ENCODE data around the gene GPR61.

Gene GPR61

GRCh38 chr1:109522026-109522425 lies 17.6 kb upstream of the GPR61 start:
- DNase-seq (ENCODE audit: low read depth), result no peak
- no peak overlapping the region for H3K4me3 ChIP-seq (ENCODE audit: low read depth, low read length)
- TF ChIP-seq CTCF (IDR thresholded peaks at IDR 0.05; ENCODE audit: low read depth, low read length) (no peak), MYC (IDR thresholded peaks at IDR 0.05; ENCODE audit: low read depth, low read length) (no peak), POLR2A (IDR thresholded peaks at IDR 0.05; ENCODE audit: extremely low read depth, insufficient read length) (no peak)
- TF ChIP-seq, protein P1, sequence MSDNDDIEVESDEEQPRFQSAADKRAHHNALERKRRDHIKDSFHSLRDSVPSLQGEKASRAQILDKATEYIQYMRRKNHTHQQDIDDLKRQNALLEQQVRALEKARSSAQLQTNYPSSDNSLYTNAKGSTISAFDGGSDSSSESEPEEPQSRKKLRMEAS (IDR thresholded peaks at IDR 0.05; ENCODE audit: low read depth, low read length), result no peak

DNA sequence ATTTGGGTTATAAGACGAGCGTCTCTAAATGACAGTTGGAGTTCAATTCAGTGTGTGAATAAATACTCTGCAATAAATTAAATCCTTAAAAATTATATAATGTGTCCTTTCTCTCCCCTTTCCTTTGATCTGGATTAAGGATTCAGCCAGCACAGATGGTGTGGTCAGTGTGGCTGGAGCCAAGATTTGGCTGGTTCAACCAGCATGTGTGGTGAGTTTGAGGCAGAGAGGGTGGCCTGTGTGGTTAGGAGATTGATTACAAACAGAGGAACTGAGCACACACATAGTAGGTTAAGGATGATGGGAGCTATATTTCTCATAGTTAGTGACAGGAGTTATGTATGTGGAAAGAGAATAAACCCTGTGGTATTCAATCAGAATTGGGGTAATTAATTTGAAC lies 16.0 kb upstream of the GPR61 start:
- no peak overlapping the region for H3K4me3 ChIP-seq (ENCODE audit: low read depth, low read length)
- TF ChIP-seq POLR2A (IDR thresholded peaks at IDR 0.05; ENCODE audit: extremely low read depth, insufficient read length) (no peak), MYC (IDR thresholded peaks at IDR 0.05; ENCODE audit: low read depth, low read length) (no peak), CTCF (IDR thresholded peaks at IDR 0.05; ENCODE audit: low read depth, low read length) (no peak)
- TF ChIP-seq, protein P1 (IDR thresholded peaks at IDR 0.05; ENCODE audit: low read depth, low read length), result no peak
- no peak for DNase-seq (ENCODE audit: low read depth)

DNA sequence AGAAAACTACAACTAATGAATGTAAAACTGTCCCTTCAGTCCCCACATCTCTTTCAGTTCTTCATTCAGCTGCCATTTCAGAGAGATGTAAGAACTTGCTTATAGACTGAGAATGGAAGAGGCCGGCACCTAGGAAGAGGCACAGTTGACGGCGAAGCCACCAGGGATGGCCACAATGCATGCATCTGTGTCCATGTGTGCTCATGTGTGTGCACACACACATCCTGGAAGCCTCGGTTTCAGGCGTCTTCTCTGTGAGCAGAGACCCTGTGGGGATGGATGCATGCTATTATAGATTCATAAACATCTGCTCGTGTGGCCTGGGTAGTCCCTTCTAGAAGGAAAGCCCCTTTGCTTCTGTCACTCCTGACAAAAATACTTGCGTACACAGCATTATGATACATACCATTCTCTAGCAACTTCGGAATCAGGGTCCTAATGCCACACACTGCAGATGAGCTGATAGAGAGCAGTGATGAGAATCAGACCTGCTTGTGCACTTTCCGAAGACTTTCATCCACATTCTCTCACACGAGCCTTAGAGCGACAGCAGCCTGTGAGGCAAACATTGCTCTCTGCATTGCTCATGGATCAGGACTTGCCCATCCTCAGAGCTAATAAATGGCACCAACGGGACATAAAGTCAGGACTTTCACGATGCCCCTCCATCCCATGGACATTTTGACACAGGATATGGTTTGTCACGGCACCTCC lies 12.4 kb upstream of the GPR61 start:
- no peak overlapping the region for H3K4me3 ChIP-seq (ENCODE audit: low read depth, low read length)
- DNase-seq (ENCODE audit: low read depth), result no peak
- no peak for TF ChIP-seq CTCF (IDR thresholded peaks at IDR 0.05; ENCODE audit: low read depth, low read length)

GRCh38 chr1:109527846-109528695 lies 11.6 kb upstream of the GPR61 start:
- TF ChIP-seq CTCF (IDR thresholded peaks at IDR 0.05; ENCODE audit: low read depth, low read length) (no peak), MYC (IDR thresholded peaks at IDR 0.05; ENCODE audit: low read depth, low read length) (no peak), POLR2A (IDR thresholded peaks at IDR 0.05; ENCODE audit: extremely low read depth, insufficient read length) (no peak)
- TF ChIP-seq, protein P1 (IDR thresholded peaks at IDR 0.05; ENCODE audit: low read depth, low read length), result no peak
- no peak for DNase-seq (ENCODE audit: low read depth)

DNA sequence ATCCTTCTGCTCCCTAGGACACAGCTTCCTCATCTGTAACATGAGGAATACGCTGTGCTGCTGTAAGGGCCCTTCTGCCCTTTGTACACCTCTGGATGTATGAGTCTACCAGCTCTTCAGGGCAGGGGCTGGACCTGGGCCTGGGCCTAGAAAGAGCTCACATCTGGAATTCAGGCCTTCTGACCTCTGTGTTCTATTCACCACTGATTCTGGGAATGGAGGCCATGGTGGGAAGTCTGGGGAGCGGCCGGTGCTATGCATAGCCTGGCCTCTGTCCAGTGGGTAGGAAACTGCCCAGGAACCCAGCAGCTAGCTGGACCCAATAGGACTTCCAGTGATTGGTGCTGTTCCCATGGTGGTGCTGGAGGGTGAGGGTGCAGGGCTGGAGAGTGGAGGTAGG lies 11.0 kb upstream of the GPR61 start:
- TF ChIP-seq POLR2A (IDR thresholded peaks at IDR 0.05; ENCODE audit: extremely low read depth, insufficient read length), result no peak
- TF ChIP-seq, protein P1 (IDR thresholded peaks at IDR 0.05; ENCODE audit: low read depth, low read length), result no peak
- TF ChIP-seq MYC (IDR thresholded peaks at IDR 0.05; ENCODE audit: low read depth, low read length), result no peak
- TF ChIP-seq CTCF (IDR thresholded peaks at IDR 0.05; ENCODE audit: low read depth, low read length), result no peak
- DNase-seq (ENCODE audit: low read depth), result no peak

More at GRCh38 chr1:109527846-109528695, 11.6 kb upstream of the GPR61 start:
- H3K4me3 ChIP-seq (ENCODE audit: low read depth, low read length), result no peak overlapping the region

More for the DNA sequence above, 11.0 kb upstream of the GPR61 start:
- H3K4me3 ChIP-seq (ENCODE audit: low read depth, low read length), result no peak overlapping the region
